GM21515 (cell line): Measurements from ENCODE around the gene NRIP3.
"Not testable (repeated sequence)": the region's sequence is repeated elsewhere in the genome, so short reads cannot be mapped to it uniquely, and the experiment has no call there.

Experiments used
- ATAC-seq: cut with Tn5 transposase; IDR thresholded peaks from one replicate; pipeline ENCODE4 v1.9.1; 2021; ENCODE audit not compliant: unreplicated experiment

Gene NRIP3

DNA sequence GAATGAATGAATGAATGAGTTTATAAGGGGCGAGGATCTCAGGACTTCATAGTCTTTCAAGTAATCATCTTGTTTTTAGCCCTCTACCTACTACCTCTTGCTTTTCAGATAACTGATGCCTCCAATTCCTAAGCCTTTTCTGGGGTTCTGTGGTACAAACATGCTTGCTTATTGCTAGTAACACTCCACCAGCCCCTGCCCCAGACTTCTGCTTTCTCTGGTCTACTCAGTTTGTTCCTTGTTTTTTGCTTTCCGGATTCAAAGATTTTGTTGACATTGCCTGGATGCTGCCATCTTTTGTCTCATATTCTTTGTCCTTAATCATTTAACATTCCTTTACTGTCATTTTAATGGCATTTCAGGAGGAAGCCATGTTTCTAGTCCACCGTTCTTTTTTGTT, 30.7 kb downstream of the NRIP3 start:
- no peak for ATAC-seq

DNA sequence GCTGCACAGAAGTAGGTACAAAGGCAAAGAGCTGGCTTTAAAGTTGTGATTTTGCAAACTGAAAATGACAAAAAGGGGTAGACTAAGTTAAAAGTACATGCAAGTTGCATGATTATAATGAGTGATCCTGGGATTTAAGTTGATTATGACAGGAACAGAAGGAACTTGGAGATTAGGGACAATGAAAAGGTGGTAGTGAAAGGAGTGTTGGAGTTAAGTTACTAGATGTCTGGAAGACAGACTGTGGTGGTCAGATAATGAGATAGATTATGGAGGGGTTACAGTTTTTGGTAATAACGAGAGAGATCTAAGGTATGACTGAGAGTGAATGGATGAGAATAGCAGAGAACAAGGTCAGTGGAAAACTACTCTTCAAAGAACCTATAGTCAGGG, 31.9 kb downstream of the NRIP3 start:
- ATAC-seq, result no peak

GRCh38 chr11:8971196-8971923, 32.4 kb downstream of the NRIP3 start:
- ATAC-seq, result no peak

- no peak for ATAC-seq
These were observed 36.6 kb downstream of the NRIP3 start for GRCh38 chr11:8967184-8967583.

DNA sequence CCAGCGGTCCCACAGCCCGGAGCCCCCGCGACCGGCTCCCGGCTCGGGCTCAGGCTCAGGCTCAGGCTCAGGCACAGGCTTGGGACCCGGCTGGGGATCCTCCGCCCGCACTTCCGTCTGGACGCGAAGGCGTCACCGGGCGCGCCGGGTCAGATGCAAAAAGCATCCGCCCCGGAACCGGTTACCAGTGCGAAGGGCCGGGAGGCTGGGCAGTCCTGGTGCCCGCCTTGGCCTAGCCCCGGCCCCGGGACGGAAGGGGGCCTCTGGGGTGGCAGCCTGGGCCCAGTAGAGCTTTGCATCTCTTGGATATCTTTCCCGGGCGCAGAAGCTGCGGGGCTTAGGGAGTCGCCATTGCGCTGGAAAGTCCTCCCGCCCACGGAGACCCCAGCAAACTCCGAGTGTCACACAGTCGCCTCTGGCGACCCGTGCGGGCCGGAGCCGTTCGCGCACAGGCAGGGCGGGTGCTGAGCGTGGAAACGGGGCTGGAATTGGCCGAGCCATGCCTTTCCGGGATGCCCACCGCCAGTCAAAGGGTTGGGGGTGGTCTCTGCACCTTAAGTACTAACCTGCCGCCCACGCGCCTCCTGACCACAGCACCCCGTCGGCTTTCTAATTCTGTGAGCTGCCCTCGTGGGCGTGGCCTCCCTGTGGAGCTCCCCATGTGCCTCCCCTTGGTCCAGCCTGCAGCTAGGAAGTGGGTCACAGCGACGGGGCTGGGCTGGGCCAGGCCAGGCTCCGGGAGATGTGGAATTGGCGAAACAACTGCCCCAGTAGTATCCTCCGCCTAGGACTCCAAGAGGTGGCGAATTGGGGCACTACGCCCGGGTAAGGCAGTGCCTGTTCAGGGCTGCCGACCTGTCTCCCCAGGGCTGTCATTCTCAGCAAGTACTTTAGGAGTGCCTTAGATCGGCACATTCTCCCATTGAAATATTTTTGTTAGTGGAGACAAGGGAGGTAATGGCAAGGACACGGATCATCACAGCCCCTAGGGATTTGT, 39.2 kb downstream of the NRIP3 start, which contains the start of gene TMEM9B:
Gene TMEM9B, minus strand, starts transcription at position 119 of the 997 bp plus-strand sequence. CDS start 129 bp downstream, outside the sequence.
- ATAC-seq, result peak; percentile 87

DNA sequence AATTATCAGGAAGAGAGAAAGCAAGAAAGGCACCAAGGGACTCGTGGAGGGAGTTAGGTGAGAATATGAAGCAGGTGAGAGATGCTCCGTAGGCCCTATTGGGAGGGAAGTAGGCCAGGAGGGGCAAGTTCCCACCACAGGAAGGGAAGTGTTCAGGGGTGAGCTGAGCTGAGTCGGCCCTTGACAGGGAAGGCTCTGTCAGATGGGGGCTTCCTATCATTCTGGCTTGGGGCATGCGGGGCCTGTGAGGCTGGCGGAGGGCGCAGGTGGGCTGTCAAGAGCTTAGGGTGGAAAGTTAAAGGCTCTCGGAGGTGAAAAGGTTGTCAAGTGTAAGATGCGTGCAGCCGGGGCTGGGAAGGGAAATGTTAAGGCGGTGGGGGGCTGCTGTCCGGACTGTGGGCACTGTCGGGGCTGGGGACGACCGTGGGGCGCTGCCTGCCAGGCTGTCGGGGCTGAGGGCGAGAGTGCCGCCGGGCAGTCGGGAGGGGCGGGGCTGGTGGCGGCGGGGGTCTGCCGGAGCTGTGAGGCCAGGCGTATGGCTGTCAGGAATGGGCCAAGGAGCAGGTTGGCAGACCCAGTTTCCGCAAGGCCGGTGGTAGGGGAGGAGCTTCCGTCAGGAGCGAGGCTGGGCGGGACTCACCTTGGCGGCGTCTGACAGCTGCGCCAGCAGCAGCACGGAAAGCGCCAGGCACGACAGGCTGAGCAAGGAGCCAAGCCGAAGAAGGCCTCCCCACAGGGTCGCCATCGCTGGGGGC, 40.1 kb downstream of the NRIP3 start:
- peak; percentile 76 for ATAC-seq

- no peak for ATAC-seq
These were observed 41.0 kb downstream of the NRIP3 start for GRCh38 chr11:8962841-8963240.

DNA sequence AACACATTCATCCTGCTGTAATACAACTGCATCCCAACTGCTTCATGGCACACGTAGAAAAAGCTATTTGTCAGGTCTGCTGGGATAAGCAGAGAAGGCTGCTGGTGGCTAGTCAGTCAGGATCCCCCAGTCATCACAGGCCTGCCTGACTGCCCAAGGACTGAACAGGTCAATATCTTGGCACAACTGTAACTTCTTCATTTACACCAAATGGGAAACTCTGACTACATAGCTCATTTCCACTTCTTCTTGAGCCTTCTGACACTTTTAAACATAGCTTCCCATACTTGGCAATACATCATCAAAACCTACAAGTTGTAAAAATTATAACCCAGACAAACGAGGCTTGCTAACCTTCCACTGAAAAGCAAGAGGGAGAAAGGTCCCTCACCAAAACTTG, 42.4 kb downstream of the NRIP3 start:
- ATAC-seq, result no peak

- ATAC-seq, result peak; percentile 36
These were observed 44.1 kb downstream of the NRIP3 start for GRCh38 chr11:8959546-8960166.

GRCh38 chr11:8956860-8957259, 46.9 kb downstream of the NRIP3 start:
- ATAC-seq, result no peak

DNA sequence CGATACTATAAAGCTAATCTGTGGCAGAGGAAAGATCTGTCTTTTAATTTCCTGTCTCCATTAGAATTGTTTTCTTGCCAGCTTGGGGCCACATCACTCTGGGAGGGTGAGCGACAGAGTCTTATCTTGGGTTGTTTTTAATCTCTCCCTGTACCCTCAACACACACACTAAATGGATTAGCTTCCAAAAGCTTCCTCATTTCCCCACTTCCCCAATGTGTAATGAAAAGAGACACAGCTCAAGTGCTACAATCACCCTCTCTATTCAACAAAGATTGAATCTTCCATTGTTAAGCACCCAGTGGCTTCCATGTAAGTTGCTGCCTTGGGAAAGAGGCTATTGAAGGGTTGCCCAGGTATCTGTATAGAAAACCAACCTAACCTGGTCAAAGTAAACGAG, 54.9 kb downstream of the NRIP3 start:
- ATAC-seq, result no peak

DNA sequence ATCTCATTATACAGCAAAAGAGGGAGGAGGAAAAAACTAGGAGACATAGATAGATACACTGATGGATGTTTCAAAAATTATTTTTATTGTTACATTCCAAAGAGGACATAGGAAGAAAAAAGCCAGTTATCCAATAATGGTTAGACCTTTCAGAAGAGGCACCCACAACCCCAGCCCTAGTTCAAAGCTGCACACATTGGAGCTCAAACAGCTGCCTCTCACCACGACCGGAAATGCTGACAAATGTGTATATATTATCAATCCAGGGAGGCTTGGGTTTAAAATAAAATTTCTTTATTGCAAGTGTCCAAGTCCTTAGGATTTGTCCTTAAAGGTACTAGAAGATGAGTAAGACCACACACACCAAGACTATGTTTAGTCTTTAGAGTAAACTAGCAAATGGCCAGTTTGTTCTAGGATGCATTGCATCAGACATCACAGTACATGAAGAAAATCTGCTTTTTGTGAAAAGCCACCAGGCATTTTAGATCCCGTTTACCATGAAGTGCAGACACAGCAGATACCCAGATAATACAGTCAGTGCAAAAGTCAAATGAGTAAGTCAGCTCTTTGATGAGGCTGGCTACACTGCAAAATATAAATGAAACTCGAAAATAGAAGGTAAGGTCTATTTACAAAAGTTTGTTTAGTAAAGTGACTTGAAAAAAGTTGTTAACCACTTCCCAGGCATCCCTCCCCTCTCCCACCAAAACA, 56.4 kb downstream of the NRIP3 start:
- no peak for ATAC-seq

- ATAC-seq, result no peak
These were observed 61.2 kb downstream of the NRIP3 start, which contains the start of gene ASCL3 for GRCh38 chr11:8942518-8943066. Gene ASCL3, minus strand, starts transcription at chr11:8943016. Its CDS starts 4,855 bp downstream, at chr11:8938161.

DNA sequence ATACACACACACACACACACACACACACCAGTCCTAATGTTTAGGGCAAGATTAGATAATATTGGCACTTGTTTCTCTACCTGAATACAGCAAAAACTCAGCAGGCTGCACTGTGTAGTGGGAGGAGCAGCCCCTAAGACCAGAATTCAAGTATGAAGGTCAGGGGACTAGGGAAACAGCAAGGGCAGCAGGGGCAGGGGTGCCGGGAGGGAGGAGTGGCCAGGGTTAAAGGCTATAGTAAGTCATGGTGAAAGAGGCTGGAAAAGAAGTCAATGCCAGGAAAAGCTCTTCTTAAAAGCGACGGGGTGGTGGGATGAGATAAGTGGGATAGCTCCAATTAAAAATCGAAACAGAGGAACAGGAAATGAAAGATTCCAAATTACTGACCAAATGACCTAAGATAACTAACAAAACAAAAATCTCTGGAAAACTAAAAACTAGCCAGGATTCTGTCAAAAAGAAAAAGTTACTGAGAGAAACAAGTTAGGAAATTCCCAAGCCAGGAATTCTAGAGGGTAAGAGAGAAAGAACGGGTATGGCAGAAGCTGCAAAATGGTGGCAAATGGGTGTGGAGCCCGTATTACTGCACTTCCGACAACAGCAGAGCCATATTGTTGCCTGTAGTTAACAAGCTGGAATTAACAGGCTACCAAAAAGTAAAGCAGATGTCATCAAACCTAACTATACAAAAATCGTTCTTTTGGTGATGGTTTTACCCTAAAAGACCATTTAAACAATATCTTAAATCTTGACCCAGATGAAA, 62.3 kb downstream of the NRIP3 start:
- no peak for ATAC-seq

GRCh38 chr11:8937659-8938058, 66.1 kb downstream of the NRIP3 start:
- no peak for ATAC-seq

DNA sequence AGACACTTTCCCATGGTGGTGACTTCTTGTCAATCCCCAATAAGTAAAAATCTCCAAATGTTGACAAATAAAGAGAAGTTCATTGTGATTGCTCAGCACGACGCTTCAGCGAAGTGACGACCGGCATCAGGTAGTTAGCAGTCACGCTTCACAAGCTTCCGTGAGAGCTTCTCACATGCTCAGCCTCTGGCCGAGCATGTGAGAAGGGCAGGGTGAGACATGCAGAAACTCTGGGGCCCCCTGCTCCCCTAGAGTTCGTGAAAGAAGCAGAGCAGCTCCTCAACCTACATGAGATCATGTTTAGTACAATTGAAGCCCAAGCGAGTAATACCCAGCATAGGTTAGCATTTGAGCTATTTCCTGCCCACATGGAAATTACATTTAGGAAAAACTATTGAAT, 66.6 kb downstream of the NRIP3 start:
- ATAC-seq, result peak; percentile 69

DNA sequence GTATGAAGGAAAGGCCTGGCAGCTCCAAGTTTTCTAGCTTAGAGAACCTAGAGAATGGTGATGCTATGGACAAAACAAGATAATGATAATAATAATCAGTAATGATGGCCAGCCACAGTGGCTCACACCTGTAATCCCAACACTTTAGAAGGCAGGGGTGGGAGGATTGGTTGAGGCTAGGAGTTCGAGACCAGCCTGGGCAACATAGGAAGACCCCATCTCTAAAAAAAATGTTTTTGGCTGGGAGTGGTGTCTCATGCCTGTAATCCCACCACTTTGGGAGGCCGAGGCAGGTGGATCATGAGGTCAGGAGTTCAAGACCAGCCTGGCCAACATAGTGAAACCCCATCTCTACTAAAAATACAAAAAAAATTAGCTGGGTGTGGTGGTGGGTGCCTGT, 68.0 kb downstream of the NRIP3 start:
- not testable (repeated sequence) for ATAC-seq

DNA sequence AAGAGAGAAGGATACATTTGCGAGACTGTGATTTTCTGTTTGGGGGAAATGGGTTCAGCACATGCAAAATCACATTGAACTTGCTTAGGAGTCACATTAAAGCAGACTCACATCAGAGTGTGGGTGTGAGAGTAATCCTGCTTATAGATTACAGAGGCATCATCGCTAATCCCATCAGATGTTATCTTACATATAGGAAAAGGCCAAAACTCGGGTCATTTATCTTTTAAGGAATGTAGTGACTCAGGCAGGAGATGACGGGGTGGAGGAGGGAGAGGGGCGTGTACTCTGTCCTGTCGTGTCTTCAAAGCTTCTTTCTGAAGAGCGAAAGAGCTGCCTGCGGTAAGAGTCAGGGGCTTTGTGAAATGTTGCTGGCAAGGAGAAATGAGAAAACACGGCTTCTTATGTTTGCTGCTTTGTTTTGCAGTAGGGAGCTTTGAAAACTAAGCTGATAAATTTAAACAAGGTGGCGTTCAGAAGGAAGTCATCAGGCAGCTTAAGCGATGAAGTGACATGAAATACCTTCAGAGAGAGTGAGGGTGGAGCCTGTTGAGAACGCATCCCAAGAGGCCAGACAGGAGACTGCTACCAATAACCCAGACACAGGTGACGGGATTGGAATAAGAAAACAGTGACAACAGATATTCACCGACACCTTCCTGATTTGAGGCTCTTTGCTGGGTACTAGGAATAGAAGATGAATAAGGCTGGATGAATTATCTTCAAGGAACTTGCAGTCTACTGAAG, 68.9 kb downstream of the NRIP3 start:
- ATAC-seq, result no peak
